NCI-H69 (cell line): ENCODE measurements around the gene TPK1.

ENCODE experiments used
- DNase-seq: peaks from one replicate; lab custom pipeline; 2025; lab: John Stamatoyannopoulos, UW

The TPK1 gene

GRCh38 chr7:144528536-144529045, 307.3 kb downstream of the TPK1 start:
- DNase-seq, result no peak

DNA sequence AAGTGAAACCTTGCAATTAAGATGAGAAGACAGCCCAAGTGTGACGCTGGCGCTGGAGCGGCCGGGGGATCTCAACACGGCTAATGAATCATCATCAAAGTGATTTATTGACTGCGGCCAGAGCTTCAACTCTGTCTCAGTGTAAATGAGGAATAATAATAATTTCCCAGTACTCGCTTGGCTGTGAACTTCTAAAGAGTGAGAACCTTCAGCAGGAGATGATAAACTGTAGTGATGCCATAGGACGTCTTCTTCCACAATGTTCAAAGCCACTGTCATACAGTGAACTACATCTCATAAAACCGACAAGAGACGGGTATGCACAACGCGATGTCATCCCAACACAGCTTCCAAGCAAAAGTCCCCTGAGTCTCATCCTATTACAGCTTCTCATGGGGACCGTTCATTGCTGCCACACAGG, 308.8 kb downstream of the TPK1 start:
- peak; percentile 46 for DNase-seq

GRCh38 chr7:144525956-144526355, 309.9 kb downstream of the TPK1 start:
- no peak for DNase-seq

DNA sequence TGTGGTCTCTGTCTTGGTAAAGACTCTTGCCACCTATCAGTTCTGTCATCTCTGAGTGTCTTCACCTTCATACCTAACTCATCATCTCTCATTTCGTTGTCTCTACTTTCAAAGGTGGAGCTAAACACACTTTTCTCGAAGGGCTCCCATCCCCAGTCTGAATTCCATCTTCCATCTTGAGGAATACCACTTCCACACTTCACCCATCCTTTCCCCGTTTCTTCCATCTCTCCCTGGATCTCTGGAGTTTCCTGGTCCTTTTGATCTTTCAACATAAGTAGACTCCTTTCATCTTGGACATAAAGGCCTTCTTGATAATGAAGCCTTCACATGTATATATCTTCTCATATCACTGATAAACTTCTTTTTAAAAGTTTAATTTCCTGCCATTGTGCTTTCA, 311.6 kb downstream of the TPK1 start:
- DNase-seq, result no peak

DNA sequence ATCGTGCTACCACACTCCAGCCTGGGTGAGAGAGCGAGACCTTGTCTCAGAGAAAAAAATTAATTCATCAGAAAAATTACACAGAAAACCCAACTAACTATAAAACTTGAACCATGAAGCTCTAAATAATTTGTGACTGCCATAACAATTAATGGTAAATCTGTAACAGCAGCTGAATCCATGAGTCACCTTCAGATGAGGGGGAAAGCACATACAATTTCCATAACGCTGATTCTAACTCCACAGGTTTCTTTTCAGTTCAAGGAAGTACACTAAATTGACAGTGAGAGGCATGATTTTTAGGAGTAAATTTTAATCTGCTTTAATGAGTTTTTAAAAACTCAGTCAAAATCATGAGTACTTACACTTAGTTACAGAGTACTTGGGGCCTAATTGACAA, 312.2 kb downstream of the TPK1 start:
- no peak for DNase-seq

DNA sequence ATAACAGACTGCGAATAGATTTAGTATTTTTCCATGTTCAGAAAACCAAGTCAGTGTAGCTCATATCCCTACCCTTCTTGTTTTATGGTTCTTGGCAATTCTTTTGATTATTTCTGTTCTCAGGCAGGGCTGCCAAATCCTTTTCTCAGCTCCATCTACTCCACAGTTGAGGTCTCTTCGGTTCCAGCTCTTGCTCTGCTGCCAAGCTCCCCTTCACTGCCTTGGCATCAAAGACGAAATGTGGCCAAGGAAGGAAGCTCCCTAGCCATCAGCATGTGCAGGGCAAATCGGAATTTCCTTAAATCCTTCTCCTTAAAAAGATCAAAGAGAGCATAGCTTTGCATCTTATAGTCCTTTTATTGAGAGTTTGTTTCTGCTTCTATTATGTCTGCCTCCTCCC, 315.9 kb downstream of the TPK1 start:
- DNase-seq, result no peak

DNA sequence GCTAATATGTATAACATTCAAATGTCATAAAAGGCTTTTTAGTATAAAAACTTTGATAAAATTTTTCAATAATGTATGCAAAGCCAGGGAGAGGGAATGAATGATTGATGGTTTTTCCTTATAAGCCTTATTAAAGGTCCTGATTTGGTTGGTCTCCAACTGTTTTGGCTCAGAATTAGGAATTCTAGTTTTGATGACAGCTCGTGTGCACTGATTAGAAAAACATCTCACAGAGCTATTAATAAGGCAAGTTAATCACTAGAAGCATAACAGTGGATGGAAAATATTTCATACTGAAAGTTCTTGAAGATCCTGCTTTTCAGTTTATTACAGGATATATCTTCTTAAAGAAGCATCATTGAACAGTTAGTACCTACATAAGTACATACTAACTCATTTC, 317.5 kb downstream of the TPK1 start:
- no peak for DNase-seq

DNA sequence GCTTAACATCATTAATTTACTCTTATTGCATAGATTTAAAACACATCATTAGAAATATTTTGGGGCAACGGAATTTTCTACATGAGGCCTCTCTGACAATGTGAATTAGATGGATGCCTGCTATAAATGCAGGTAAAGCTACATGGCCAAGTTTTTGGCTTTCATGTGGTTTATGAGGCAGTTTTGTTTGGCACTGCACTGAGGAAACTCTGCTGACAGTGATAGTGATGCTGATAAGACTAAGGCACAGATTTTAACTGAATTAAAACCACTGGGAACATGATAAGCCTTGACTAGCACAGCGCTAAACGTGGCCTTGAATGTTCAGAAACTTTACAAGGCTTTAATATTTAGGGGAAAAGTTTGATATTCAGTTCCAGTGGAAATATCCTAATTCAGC, 318.1 kb downstream of the TPK1 start:
- DNase-seq, result peak; percentile 17

- peak; percentile 97 for DNase-seq
Measured at GRCh38 chr7:144516729-144517525, 318.9 kb downstream of the TPK1 start.

DNA sequence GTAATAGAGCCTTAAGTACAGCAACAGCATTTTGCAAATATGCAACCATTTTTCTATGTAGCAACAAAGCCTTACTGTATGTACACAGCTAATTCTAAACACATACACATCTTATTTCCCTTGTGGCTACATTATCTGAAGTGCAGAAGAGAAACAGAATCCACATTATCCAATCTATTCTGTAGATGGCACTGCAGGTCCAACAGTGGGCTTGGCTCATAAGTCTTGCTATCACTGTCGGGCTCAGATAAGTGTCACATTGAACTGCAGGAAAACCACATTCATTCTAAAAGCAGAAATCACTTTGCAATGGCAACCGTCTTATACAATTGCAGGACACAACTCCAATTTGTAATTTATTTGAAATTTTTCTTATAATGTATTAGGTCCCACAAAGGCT, 322.5 kb downstream of the TPK1 start:
- peak; percentile 90 for DNase-seq

- no peak for DNase-seq
Measured at GRCh38 chr7:144510621-144511020, 325.2 kb downstream of the TPK1 start.

- no peak for DNase-seq
Measured at GRCh38 chr7:144508702-144509101, 327.2 kb downstream of the TPK1 start.

GRCh38 chr7:144503215-144503614, 332.6 kb downstream of the TPK1 start:
- DNase-seq, result peak; percentile 61

DNA sequence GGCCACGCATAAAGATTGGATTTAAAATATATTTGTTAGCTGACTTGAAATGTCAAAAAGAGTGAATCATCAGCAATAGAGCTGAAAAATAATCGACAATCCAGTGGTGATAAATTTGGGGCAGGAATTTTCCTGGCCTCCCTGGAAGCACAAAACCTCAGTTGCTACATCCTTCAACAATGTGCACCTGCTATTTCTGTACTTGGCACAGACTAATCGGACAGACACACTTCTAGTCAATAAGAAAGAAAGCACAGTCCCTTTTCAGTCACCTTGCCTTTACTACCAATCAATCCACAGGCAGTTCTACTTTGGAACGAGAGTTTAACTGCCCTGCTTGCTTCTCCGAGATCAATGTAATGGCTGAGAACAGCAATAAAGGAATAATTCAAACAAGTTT, 335.6 kb downstream of the TPK1 start:
- DNase-seq, result no peak

- DNase-seq, result no peak
Measured at GRCh38 chr7:144497282-144497681, 338.6 kb downstream of the TPK1 start.

- no peak for DNase-seq
Measured at GRCh38 chr7:144494355-144494754, 341.5 kb downstream of the TPK1 start.

- DNase-seq, result peak; percentile 76
Measured at GRCh38 chr7:144489504-144489903, 346.3 kb downstream of the TPK1 start.

DNA sequence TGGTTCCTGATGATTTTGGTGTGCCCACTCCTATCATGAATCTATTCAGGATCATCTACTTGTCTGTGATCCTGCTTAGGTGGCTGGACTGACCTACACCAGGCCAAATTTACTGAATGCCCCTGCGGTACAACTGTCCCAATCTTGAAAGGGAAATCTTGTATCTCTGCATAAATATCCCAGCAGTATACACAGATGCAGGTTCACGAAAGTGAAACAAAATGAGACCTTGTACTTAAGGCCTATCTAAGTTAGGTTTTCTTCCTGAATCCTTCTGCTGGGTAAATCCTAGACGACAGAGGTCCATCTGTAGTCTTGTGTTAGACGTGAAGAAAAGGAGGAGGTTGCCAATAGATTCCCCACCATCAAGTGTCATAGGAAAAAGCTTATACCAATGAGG, 346.9 kb downstream of the TPK1 start:
- DNase-seq, result no peak

DNA sequence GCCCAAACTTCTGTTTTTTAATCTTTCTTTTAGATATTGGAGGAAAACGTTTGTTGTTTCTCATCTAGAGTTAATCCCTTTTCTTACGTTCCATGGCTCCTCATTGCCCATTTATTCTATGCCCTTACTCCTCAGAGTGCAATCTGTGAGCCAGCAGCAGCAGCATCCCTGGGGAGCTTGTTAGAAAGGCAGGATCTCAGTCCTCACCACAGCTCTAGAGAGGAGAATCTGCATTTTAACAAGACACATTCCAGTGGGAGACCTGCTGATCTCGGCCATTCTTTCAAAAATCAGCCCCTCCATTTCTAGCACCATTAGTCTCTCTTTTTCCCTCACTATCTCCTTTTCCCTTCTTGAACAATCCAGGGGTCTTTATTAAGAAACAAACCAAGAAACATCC, 348.0 kb downstream of the TPK1 start:
- DNase-seq, result peak; percentile 53

- no peak for DNase-seq
Measured at GRCh38 chr7:144484445-144484844, 351.4 kb downstream of the TPK1 start.

GRCh38 chr7:144483189-144483588, 352.7 kb downstream of the TPK1 start:
- no peak for DNase-seq

DNA sequence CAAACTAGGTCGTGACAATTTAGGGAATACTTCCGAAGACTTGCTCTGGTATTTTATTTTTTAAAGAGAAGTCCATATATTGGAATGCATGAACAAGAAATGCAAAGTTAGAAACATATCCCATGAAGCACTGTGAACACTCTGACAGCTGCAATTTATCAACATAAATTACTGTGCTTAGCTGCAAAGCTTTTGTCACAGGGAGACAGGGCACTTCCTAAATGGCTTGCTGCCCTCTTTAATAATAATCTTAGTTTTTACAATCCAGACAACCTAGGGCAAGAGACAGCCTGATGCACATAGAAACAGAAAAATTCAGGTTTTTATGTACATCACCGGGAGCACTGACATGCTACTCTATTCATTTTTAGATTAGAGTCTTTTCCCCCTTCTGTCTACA, 354.0 kb downstream of the TPK1 start:
- peak; percentile 37 for DNase-seq

GRCh38 chr7:144477348-144477747, 358.5 kb downstream of the TPK1 start:
- peak; percentile 20 for DNase-seq
